SK-MEL-5 (cell line): ENCODE data around the gene ZNF845. TPM values are rescaled to one million over a fixed set of nuclear protein-coding genes. Genes with fewer than 3 reads are reported as not detected.
"Not testable (repeated sequence)": the region's sequence is repeated elsewhere in the genome, so short reads cannot be mapped to it uniquely, and the experiment has no call there.

ENCODE experiments used
- DNase-seq: peaks from one replicate; pipeline ENCODE4 v3.0.0-alpha.2; 2016; ENCODE audit warnings: low read depth, low spot score
- in situ Hi-C: cut with HindIII; loops from 2 replicates; pipeline ENCODE4 v1.10.0; 2016; ENCODE audit warnings: low sequenced_read_pairs, high pct_unique_total_duplicates, low pct_unique_long_range_greater_than_20kb
- total RNA-seq: library from RNA; depleted of rRNA; stranded (reverse); fragments of >200 nt; shearing (Covaris generic); gene quantifications from 2 replicates; pipeline ENCODE4 v1.2.3, GENCODE V29; 2014; rRNA removed

ZNF845 gene
- total RNA-seq, 1 experiment from 2014 or later: 10.2 TPM

DNA sequence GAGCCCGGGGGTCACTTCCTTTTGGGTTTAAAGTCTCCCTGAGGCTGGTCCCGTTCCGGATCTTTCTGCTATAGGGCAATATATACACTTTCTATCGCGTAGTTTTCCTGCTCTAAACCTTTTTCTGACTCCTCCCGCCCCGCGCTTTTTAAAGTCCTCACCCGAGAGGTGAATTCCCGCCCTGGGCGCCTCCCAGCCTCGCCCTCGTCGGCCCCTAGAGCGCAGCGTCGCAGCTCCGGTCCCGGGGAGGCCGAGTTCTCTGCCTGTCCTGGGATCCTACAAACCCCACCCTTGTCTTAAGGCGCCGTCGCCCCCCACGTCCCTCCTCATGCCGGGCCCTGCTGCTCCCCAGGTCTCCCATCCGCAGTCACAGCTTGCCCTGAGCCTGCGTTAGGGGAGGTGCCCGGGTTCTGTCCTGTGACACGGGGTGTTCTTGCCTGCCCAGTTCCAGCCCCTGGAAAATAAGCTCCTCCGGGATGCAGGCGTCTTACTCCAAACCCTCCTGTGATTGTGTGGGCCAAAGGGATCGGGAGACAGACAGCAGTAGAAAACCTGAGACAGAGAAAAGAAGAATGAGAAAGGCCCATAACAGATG, 32.4 kb downstream of the ZNF845 start:
- in situ Hi-C loops: no loop called here
- DNase-seq: no peak

- in situ Hi-C loops: no loop called here
- no peak for DNase-seq
Observed at GRCh38 chr19:53372196-53372595, 38.6 kb downstream of the ZNF845 start.

GRCh38 chr19:53374288-53374687, 40.7 kb downstream of the ZNF845 start:
- in situ Hi-C loops: no loop called here
- DNase-seq: no peak

DNA sequence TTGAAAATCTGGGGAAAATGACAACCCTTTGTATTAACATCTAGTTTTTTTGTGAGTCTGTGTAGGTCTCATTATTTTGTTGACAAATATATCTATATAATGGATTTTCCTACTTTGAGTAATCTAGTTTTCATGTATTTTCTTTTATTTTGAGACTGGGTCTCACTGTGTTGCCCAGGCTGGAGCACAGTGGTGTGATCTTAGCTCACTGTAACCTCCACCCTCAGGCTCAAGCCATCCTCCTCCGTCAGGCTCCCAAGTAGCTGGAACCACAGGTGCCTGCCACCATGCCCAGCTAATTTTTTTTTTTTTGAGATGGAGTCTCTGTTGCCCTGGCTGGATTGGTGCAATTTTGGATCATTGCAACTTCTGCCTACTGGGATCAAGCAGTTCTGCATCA, 41.2 kb downstream of the ZNF845 start:
- no peak for DNase-seq
- in situ Hi-C loops: no loop called here

DNA sequence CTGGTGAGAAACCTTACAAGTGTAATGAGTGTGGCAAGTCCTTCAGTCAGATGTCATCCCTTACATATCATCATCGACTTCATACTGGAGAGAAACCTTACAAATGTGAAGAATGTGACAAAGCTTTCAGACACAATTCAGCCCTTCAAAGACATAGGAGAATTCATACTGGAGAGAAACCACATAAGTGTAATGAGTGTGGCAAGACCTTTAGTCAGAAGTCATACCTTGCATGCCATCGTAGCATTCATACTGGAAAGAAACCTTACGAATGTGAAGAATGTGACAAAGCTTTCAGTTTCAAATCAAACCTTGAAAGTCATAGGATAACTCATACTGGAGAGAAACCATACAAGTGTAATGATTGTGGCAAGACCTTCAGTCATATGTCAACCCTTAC, 47.8 kb downstream of the ZNF845 start:
- in situ Hi-C loops: no loop called here
- no peak for DNase-seq

DNA sequence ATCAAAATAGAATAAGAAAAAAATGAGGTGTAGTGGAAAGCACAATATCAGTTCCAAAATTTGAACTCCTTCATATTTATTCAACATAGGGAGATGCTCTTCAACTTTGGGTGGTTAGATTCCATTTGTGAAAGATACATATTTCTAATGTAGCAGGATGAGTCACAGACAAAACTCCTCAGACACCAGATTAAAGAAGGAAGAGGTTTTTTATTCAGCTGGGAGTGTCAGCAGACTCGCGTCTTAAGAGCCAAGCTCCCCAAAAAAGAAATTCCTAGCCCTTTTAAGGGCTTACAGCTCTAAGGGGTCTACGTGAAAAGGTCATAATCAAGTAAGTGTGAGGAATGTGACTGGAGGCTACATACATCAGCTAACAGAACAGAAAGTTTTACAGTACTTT, 54.6 kb downstream of the ZNF845 start:
- in situ Hi-C loops: no loop called here
- DNase-seq: no peak

DNA sequence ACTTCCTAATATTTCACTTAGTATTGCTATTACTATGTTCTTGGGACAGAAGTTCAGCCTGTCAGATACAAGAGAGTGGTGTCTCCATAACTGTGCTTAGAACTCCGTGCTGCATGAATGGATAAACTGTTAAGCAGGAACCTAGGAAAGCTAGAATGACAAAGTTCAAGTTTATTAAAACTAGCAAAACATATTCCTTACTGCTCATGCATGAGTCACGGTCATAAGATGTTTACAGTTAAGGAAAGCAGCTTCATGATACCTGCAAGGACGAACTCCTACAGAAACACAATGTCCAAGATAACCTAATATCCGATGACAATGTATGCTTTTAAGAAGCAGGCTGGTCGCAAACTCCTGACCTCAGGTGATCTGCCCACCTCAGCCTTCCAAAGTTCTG, 55.4 kb downstream of the ZNF845 start:
- DNase-seq: no peak
- in situ Hi-C loops: no loop called here

- no peak for DNase-seq
- in situ Hi-C loops: no loop called here
Observed at GRCh38 chr19:53389571-53389970, 56.0 kb downstream of the ZNF845 start.

GRCh38 chr19:53389978-53390377, 56.4 kb downstream of the ZNF845 start:
- in situ Hi-C loops: no loop called here
- DNase-seq: no peak

GRCh38 chr19:53394522-53394973, 61.0 kb downstream of the ZNF845 start:
- in situ Hi-C loops: no loop called here
- no peak for DNase-seq

DNA sequence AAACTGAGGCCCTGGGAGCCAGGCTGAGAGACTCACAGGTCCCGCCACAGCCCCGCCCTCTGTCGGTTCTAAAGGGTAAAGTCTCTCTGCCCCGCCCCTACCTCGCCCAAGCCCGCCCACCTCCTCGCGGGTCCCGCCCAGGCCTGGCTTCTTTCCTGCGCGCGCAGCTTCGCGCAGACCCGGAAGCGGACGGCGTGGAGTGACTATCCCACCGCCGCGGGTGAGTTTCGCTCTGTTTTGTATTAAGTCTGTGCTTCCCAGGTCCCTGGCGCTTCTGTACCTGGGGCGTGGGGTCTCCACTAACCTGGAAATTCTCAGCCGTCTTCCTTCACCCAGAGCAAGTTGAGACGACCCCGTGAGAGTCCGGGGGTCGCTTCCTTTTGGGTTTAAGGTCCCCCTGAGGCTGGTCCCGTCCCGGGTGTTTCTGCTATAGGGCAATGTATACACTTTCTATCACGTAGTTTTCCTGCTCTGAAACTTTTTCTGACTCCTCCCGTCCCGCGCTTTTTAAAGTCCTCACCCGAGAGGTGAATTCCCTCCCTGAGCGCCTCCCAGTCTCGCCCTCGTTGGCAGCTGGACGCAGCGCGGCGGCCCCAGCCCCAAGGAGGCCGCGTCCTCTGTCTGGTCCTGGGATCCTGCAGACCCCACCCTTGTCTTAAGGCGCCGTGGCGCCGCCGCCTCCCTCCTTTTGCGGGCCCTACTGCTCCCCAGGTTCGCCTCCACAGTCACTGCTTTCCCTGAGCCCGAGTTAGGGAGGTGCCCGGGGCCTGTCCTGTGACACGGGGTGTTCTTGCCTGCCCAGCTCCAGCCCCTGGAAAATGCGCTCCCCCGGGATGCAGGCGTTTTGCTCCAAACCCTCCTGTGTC, 61.7 kb downstream of the ZNF845 start, which contains the start of gene ZNF765:
Gene ZNF765, plus strand, starts transcription at position 176 of the 866 bp plus-strand sequence. CDS start 2,867 bp downstream, outside the sequence.
- in situ Hi-C loops: no loop called here
- peak; percentile 85 for DNase-seq

DNA sequence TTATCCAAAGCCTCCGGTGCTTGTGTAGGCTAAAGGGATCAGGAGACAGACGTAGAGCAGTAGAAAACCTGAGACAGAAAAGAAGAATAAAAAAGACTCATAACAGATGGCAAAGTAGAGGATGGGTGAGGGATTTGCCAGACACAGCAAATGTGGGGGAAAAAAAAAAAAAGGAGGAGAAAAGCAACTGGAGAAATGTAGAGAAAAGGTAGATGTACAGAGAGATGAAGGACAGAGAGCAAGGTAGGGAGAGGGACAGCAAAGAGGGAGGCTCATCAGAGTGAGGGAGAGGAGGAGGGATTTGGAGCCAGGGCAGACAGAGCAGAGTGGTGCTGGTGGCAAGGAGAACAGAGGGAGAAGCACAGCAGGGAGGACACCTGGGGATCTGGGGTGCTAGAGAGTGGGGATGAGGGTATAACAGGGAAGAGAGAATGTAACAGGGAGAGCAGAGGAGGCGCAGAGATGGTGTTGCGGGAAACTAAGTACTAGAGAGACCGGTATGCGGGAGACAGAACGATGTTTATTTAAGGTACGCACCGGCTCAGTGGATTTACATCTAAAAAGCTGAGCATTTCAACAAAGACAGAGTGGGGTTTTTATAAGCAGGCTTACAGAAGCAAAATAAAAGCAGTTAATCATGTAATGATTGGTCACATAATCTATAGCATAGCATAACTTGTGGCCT, 62.4 kb downstream of the ZNF845 start:
- in situ Hi-C loops, DNase-seq: not testable (repeated sequence)

GRCh38 chr19:53396525-53396868, 62.9 kb downstream of the ZNF845 start:
- in situ Hi-C loops: no loop called here
- DNase-seq: no peak

GRCh38 chr19:53397918-53398317, 64.4 kb downstream of the ZNF845 start:
- DNase-seq, in situ Hi-C loops: not testable (repeated sequence)

Other genes with a start within 250 kb of the ZNF845 start
- gene ZNF160, start 230.3 kb upstream of the ZNF845 start, total RNA-seq: 19.4 and 23.4 TPM in 2 replicates
- gene ZNF415, start 200.8 kb upstream of the ZNF845 start, total RNA-seq: 0.21 TPM in 1 of 2 replicates, not detected in the other
- gene ZNF347, start 174.7 kb upstream of the ZNF845 start, total RNA-seq: 5.9 and 6.7 TPM in 2 replicates
- not detected in 2 replicates for gene ZNF665, start 140.4 kb upstream of the ZNF845 start, total RNA-seq
- gene ZNF677, start 78.9 kb upstream of the ZNF845 start, total RNA-seq: 6.2 and 8.0 TPM in 2 replicates
- gene VN1R2, start 75.5 kb upstream of the ZNF845 start, total RNA-seq: not detected in 2 replicates
- gene VN1R4, start 66.0 kb upstream of the ZNF845 start, total RNA-seq: not detected in 2 replicates
- gene ZNF525, start 32.0 kb downstream of the ZNF845 start, total RNA-seq: 9.5 and 10.0 TPM in 2 replicates
- 9.7 and 11.5 TPM in 2 replicates for gene ZNF765, start 61.4 kb downstream of the ZNF845 start, total RNA-seq
- 7.8 and 8.6 TPM in 2 replicates for gene ZNF761, start 98.2 kb downstream of the ZNF845 start, total RNA-seq
- gene ZNF813, start 134.0 kb downstream of the ZNF845 start, total RNA-seq: 3.4 and 3.9 TPM in 2 replicates
- 4.3 and 7.7 TPM in 2 replicates for gene ZNF331, start 204.4 kb downstream of the ZNF845 start, total RNA-seq